ENCODE measurements around the gene REXO1. TPM values are rescaled to one million over a fixed set of nuclear protein-coding genes. Genes with fewer than 3 reads are reported as not detected.

Gene REXO1
- polyA plus RNA-seq, 3 donors, result 29.2 to 35.8 (median 30.0) TPM

GRCh38 chr19:1862424-1863327 lies 14.4 kb upstream of the REXO1 start:
- no peak for DNase-seq

- no peak for DNase-seq
These were observed 13.8 kb upstream of the REXO1 start for GRCh38 chr19:1862068-1862423.

- DNase-seq, result no peak
These were observed 13.3 kb upstream of the REXO1 start for GRCh38 chr19:1861599-1862031.

GRCh38 chr19:1860821-1861598 lies 12.7 kb upstream of the REXO1 start:
- DNase-seq, result no peak

GRCh38 chr19:1860042-1860775 lies 11.9 kb upstream of the REXO1 start:
- peak; percentile 91 for DNase-seq

- DNase-seq, result no peak
These were observed 11.1 kb upstream of the REXO1 start for GRCh38 chr19:1859331-1859781.

- DNase-seq, result no peak
These were observed 10.3 kb upstream of the REXO1 start for GRCh38 chr19:1858412-1859081.

GRCh38 chr19:1857648-1858326 lies 9.5 kb upstream of the REXO1 start:
- no peak for DNase-seq

- DNase-seq, result no peak
These were observed 8.7 kb upstream of the REXO1 start for GRCh38 chr19:1856698-1857603.

- DNase-seq, result no peak
These were observed 8.0 kb upstream of the REXO1 start for GRCh38 chr19:1856345-1856697.

GRCh38 chr19:1855828-1856255 lies 7.6 kb upstream of the REXO1 start:
- no peak for DNase-seq

- DNase-seq, result no peak
These were observed 7.0 kb upstream of the REXO1 start for GRCh38 chr19:1855040-1855827.

- no peak for DNase-seq
These were observed 6.3 kb upstream of the REXO1 start for GRCh38 chr19:1854542-1855039.

- no peak for DNase-seq
These were observed 5.8 kb upstream of the REXO1 start for GRCh38 chr19:1854039-1854541.

GRCh38 chr19:1853295-1854038 lies 5.2 kb upstream of the REXO1 start:
- DNase-seq, result no peak

- no peak for DNase-seq
These were observed 4.4 kb upstream of the REXO1 start for GRCh38 chr19:1852581-1853128.

All from renal pelvis (tissue), 4 donors.